ENCODE results near the gene CNNM1.
A peak's percentile ranks its signal among the peaks of the same experiment; 100 is the strongest.

CNNM1 gene

GRCh38 chr10:99418910-99419624 is 89.9 kb downstream of the CNNM1 start:
- DNase-seq: no peak

- DNase-seq: no peak
Measured at GRCh38 chr10:99419688-99420087, 90.5 kb downstream of the CNNM1 start.

- no peak for DNase-seq
Measured at GRCh38 chr10:99421233-99421739, 92.1 kb downstream of the CNNM1 start.

GRCh38 chr10:99422529-99423096 is 93.5 kb downstream of the CNNM1 start:
- no peak for DNase-seq

- no peak for DNase-seq
Measured at GRCh38 chr10:99424656-99425055, 95.5 kb downstream of the CNNM1 start.

GRCh38 chr10:99425204-99425603 is 96.0 kb downstream of the CNNM1 start:
- DNase-seq: no peak

GRCh38 chr10:99426689-99427088 is 97.5 kb downstream of the CNNM1 start:
- no peak for DNase-seq

GRCh38 chr10:99427566-99428190 is 98.5 kb downstream of the CNNM1 start:
- DNase-seq: no peak

GRCh38 chr10:99429517-99430095 is 100.5 kb downstream of the CNNM1 start:
- no peak for DNase-seq

- no peak for DNase-seq
Measured at GRCh38 chr10:99430116-99430450, 100.9 kb downstream of the CNNM1 start.

GRCh38 chr10:99430451-99431189 is 101.5 kb downstream of the CNNM1 start, which contains the start of gene GOT1:
GOT1 (minus strand) TSS chr10:99430624; CDS start chr10:99430565, 59 bp downstream.
- peak; percentile 71 to 100 (median 96) for DNase-seq

- DNase-seq: peak in 50 of 58 donors; percentile 18 to 74 (median 50)
Measured at GRCh38 chr10:99431190-99431760, 102.1 kb downstream of the CNNM1 start.

GRCh38 chr10:99432047-99432446 is 102.9 kb downstream of the CNNM1 start:
- no peak for DNase-seq

- no peak for DNase-seq
Measured at GRCh38 chr10:99432881-99433280, 103.7 kb downstream of the CNNM1 start.

GRCh38 chr10:99433378-99434020 is 104.3 kb downstream of the CNNM1 start:
- no peak for DNase-seq

- peak in 2 of 58 donors; percentile 52 to 58 for DNase-seq
Measured at GRCh38 chr10:99435986-99436638, 107.0 kb downstream of the CNNM1 start.

- no peak for DNase-seq
Measured at GRCh38 chr10:99438890-99439289, 109.7 kb downstream of the CNNM1 start.

GRCh38 chr10:99442394-99442793 is 113.2 kb downstream of the CNNM1 start:
- no peak for DNase-seq

GRCh38 chr10:99443500-99443899 is 114.3 kb downstream of the CNNM1 start:
- DNase-seq: no peak
